Stimulated activated CD8-positive, alpha-beta memory T cell treated with anti-CD3 and anti-CD28 coated beads, Interleukin-7, amount 100 ng/mL, for 48 hours (primary cell): ENCODE measurements around the gene CADM4.
"Not testable (repeated sequence)": the region's sequence is repeated elsewhere in the genome, so short reads cannot be mapped to it uniquely, and the experiment has no call there.

Experiments used
- DNase-seq, 2 donors: peaks; one replicate each; pipeline ENCODE4 v3.0.0-alpha.2; 2020; ENCODE audit warnings: low read depth in 1 of 2; ENCODE audit errors: extremely low read depth in 1 of 2

Gene CADM4

GRCh38 chr19:43610493-43610892, 29.2 kb downstream of the CADM4 start:
- no peak for DNase-seq

- no peak for DNase-seq
Observed at GRCh38 chr19:43609872-43610271, 29.8 kb downstream of the CADM4 start.

- no peak for DNase-seq
Observed at GRCh38 chr19:43607238-43608205, 32.1 kb downstream of the CADM4 start.

- no peak for DNase-seq
Observed at GRCh38 chr19:43606569-43607229, 33.0 kb downstream of the CADM4 start.

GRCh38 chr19:43605875-43606568, 33.6 kb downstream of the CADM4 start:
- DNase-seq, result no peak

- DNase-seq, result not testable (repeated sequence)
Observed at GRCh38 chr19:43600326-43600725, 39.3 kb downstream of the CADM4 start.

GRCh38 chr19:43599635-43600295, 39.9 kb downstream of the CADM4 start:
- no peak for DNase-seq

- DNase-seq, result no peak
Observed at GRCh38 chr19:43598445-43599240, 41.0 kb downstream of the CADM4 start.

- DNase-seq, result no peak
Observed at GRCh38 chr19:43597876-43598275, 41.8 kb downstream of the CADM4 start.

- DNase-seq, result no peak
Observed at GRCh38 chr19:43596842-43597461, 42.7 kb downstream of the CADM4 start.

- peak; percentile 99 to 100 for DNase-seq
Observed at GRCh38 chr19:43595999-43596841, 43.4 kb downstream of the CADM4 start, which contains the start of the genes IRGQ and ZNF576. IRGQ (minus strand) TSS chr19:43596134; CDS start chr19:43595338, 796 bp downstream. ZNF576 (plus strand) TSS chr19:43596595; CDS start chr19:43597109, 514 bp downstream.

GRCh38 chr19:43595605-43595998, 44.0 kb downstream of the CADM4 start:
- no peak for DNase-seq

- peak; percentile 54 to 55 for DNase-seq
Observed at GRCh38 chr19:43594710-43595604, 44.7 kb downstream of the CADM4 start.

GRCh38 chr19:43594081-43594697, 45.5 kb downstream of the CADM4 start:
- DNase-seq, result no peak

- DNase-seq, result no peak
Observed at GRCh38 chr19:43592800-43593350, 46.8 kb downstream of the CADM4 start.

GRCh38 chr19:43591904-43592772, 47.5 kb downstream of the CADM4 start:
- DNase-seq, result no peak
